ENCODE data around the gene RNU2-63P. TPM values are rescaled to one million over a fixed set of nuclear protein-coding genes. Genes with fewer than 3 reads are reported as not detected.

Gene RNU2-63P
- total RNA-seq: not detected in 2 replicates
- 1.4 and 1.5 TPM in 2 replicates for polyA plus RNA-seq

DNA sequence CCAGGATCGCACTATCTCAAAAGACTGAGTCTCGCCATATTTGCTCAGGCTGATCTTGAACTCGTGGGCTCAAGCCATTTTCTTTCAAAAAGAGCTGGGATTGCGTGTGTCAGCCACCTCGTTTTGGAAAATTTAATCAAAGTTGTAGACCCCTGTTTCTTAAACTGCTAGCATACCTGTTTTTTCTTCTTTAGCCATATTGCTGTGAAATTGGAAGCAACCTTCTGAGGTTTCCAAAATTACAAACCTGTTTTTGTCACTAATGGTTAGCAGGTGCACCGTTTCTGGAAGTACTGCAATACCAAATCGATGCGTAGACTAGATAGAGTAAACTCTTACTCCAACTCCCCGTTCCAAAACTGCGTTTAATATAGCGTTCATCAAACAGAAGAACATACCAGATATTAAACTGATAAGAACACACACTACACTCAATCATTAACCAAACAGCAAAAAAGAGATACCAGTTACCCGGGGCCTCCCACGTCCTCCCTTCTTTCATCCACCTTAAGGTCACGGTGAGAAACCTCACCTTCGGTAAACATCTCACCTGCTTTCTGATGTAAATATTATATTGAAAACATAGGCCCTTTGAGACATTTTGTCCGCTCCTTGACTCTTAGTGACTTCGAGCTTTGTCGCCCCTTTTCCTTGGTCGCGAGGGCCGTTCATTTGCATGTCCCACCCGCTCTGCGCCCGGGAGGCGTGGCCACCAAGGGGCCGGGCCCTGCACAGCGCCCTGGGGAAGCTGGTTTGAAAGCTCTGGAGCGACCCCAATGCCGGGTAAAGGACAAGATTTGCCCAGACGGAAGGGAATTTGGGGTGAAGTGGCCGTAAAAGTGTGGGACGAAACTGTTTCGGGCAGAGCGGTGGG, at the start of gene RNU2-63P:
RNU2-63P (minus strand) TSS at position 462 of the 874 bp plus-strand sequence.
- no peaks in the 10 kb centered on the region for H3K36me3 ChIP-seq (replicated peaks; ENCODE audit: insufficient read depth, low read depth)
- H3K27ac ChIP-seq: peak within 1 kb of the TSS; percentile 88
- peaks cover 5% of the 10 kb centered on the region for H3K4me1 ChIP-seq (ENCODE audit: insufficient read depth)
- peak within 1 kb of the TSS; percentile 59 for H3K4me3 ChIP-seq
- TF ChIP-seq EZH2phosphoT487 (IDR thresholded peaks at IDR 0.05; ENCODE audit: low read depth, severe bottlenecking, unreplicated experiment) (no peak), EZH2 (IDR thresholded peaks at IDR 0.05; ENCODE audit: borderline replicate concordance) (no peak)
- TF ChIP-seq, protein P1, sequence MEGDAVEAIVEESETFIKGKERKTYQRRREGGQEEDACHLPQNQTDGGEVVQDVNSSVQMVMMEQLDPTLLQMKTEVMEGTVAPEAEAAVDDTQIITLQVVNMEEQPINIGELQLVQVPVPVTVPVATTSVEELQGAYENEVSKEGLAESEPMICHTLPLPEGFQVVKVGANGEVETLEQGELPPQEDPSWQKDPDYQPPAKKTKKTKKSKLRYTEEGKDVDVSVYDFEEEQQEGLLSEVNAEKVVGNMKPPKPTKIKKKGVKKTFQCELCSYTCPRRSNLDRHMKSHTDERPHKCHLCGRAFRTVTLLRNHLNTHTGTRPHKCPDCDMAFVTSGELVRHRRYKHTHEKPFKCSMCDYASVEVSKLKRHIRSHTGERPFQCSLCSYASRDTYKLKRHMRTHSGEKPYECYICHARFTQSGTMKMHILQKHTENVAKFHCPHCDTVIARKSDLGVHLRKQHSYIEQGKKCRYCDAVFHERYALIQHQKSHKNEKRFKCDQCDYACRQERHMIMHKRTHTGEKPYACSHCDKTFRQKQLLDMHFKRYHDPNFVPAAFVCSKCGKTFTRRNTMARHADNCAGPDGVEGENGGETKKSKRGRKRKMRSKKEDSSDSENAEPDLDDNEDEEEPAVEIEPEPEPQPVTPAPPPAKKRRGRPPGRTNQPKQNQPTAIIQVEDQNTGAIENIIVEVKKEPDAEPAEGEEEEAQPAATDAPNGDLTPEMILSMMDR (IDR thresholded peaks at IDR 0.05; ENCODE audit: poor library complexity): no peak
- peak within 1 kb of the TSS; percentile 77 for H3K4me2 ChIP-seq
- H3K79me2 ChIP-seq: no peaks in the 10 kb centered on the region
- no peaks in the 10 kb centered on the region for H3K9me2 ChIP-seq (replicated peaks; ENCODE audit: insufficient read depth)
- no peaks in the 10 kb centered on the region for H3K9me3 ChIP-seq (ENCODE audit: low read depth)
- peak; percentile 89 for DNase-seq (ENCODE audit: low spot score)
- H4K20me1 ChIP-seq (ENCODE audit: insufficient read depth, poor library complexity, severe bottlenecking): no peaks in the 10 kb centered on the region
- H2AFZ ChIP-seq: peak within 1 kb of the TSS; percentile 80
- WGBS (ENCODE audit: low lambda C conversion rate, missing lambda C conversion rate): 4% methylated on average over 34 of the region's 34 CpGs
- no peaks in the 10 kb centered on the region for H3K27me3 ChIP-seq

DNA sequence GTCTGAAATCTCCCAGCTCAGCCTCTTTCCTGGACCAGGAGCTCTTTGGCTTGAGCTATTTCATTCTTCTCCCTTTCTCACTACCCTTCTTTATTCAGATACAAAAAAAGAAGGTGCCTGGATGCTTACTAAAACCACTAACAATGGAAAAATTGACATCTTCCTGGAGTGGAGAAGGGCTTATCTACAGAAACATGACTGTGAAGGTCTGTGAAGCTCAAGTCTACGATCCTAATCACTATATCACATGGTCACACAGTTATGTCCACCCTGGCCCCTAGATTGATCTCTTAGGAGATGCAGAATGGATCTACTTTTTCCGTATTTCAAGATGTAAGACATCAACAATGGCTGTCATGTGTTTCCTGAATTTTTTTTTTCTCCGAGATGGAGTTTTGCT, 44.9 kb upstream of the RNU2-63P start:
- H3K4me1 ChIP-seq (ENCODE audit: insufficient read depth): peaks cover 2% of the 10 kb centered on the region
- H3K9me2 ChIP-seq (replicated peaks; ENCODE audit: insufficient read depth): no peaks in the 10 kb centered on the region
- H3K36me3 ChIP-seq (replicated peaks; ENCODE audit: insufficient read depth, low read depth): no peaks in the 10 kb centered on the region
- H3K4me3 ChIP-seq: no peak overlapping the region
- no peak overlapping the region for H3K27ac ChIP-seq
- no peak for DNase-seq (ENCODE audit: low spot score)
- no peaks in the 10 kb centered on the region for H3K27me3 ChIP-seq
- WGBS (ENCODE audit: low lambda C conversion rate, missing lambda C conversion rate): 91% methylated on average over 3 of the region's 3 CpGs
- no peak overlapping the region for H2AFZ ChIP-seq
- H3K79me2 ChIP-seq: no peaks in the 10 kb centered on the region
- no peaks in the 10 kb centered on the region for H3K9me3 ChIP-seq (ENCODE audit: low read depth)
- TF ChIP-seq EZH2 (IDR thresholded peaks at IDR 0.05; ENCODE audit: borderline replicate concordance) (no peak), EZH2phosphoT487 (IDR thresholded peaks at IDR 0.05; ENCODE audit: low read depth, severe bottlenecking, unreplicated experiment) (no peak)
- TF ChIP-seq, protein P1 (IDR thresholded peaks at IDR 0.05; ENCODE audit: poor library complexity): no peak
- H4K20me1 ChIP-seq (ENCODE audit: insufficient read depth, poor library complexity, severe bottlenecking): no peaks in the 10 kb centered on the region
- H3K4me2 ChIP-seq: no peak overlapping the region

DNA sequence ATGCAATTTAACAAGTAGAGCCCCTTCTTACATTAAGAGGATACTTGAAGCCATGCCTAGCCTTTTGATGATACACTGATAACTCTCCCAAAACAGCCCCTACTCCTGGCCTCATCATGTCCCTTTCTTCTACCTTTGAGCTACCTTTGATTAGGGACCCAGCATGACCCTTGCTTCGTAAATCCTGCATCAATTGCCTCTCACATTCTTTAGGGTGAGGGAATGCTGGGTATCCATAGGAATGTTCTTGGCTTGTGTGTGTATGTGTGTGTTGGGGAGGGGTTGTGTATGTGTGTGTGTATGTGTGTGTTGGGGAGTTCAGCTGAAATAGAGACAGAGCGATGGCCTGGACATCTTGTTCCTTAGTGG, 44.5 kb upstream of the RNU2-63P start:
- TF ChIP-seq, protein P1 (IDR thresholded peaks at IDR 0.05; ENCODE audit: poor library complexity): no peak
- TF ChIP-seq EZH2 (IDR thresholded peaks at IDR 0.05; ENCODE audit: borderline replicate concordance) (no peak), EZH2phosphoT487 (IDR thresholded peaks at IDR 0.05; ENCODE audit: low read depth, severe bottlenecking, unreplicated experiment) (no peak)
- H4K20me1 ChIP-seq (ENCODE audit: insufficient read depth, poor library complexity, severe bottlenecking): no peaks in the 10 kb centered on the region
- H3K4me3 ChIP-seq: no peak overlapping the region
- no peak for DNase-seq (ENCODE audit: low spot score)
- H3K4me2 ChIP-seq: no peak overlapping the region
- H3K36me3 ChIP-seq (replicated peaks; ENCODE audit: insufficient read depth, low read depth): no peaks in the 10 kb centered on the region
- peaks cover 6% of the 10 kb centered on the region for H3K4me1 ChIP-seq (ENCODE audit: insufficient read depth)
- no peaks in the 10 kb centered on the region for H3K9me2 ChIP-seq (replicated peaks; ENCODE audit: insufficient read depth)
- WGBS (ENCODE audit: low lambda C conversion rate, missing lambda C conversion rate): 79% methylated on average over 2 of the region's 2 CpGs
- H3K27me3 ChIP-seq: no peaks in the 10 kb centered on the region
- H3K9me3 ChIP-seq (ENCODE audit: low read depth): no peaks in the 10 kb centered on the region
- no peak overlapping the region for H3K27ac ChIP-seq
- no peaks in the 10 kb centered on the region for H3K79me2 ChIP-seq
- peak overlapping the region; percentile 36 for H2AFZ ChIP-seq
